ENCODE results near the gene SPI1.

DNA sequence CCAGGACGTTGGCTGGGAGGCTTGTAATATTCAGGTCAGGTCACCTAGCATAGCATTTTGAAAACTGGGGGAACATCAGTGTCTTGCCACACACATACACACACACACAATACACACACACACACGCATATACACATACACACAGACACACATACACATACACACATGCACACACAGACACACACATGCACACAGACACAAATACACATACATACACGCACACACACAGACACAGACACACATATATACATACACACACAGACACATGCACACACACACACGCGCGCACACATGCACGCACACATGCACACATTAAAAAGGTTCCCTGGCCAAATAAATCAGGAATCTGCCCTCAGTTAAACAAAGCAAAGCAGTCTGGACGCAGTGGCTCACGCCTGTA lies 38.3 kb downstream of the SPI1 start:
- TF ChIP-seq, protein P1, sequence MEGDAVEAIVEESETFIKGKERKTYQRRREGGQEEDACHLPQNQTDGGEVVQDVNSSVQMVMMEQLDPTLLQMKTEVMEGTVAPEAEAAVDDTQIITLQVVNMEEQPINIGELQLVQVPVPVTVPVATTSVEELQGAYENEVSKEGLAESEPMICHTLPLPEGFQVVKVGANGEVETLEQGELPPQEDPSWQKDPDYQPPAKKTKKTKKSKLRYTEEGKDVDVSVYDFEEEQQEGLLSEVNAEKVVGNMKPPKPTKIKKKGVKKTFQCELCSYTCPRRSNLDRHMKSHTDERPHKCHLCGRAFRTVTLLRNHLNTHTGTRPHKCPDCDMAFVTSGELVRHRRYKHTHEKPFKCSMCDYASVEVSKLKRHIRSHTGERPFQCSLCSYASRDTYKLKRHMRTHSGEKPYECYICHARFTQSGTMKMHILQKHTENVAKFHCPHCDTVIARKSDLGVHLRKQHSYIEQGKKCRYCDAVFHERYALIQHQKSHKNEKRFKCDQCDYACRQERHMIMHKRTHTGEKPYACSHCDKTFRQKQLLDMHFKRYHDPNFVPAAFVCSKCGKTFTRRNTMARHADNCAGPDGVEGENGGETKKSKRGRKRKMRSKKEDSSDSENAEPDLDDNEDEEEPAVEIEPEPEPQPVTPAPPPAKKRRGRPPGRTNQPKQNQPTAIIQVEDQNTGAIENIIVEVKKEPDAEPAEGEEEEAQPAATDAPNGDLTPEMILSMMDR (IDR thresholded peaks at IDR 0.05; ENCODE audit: extremely low read depth in 1 of 2, insufficient read depth in 1 of 2, low read depth in 1 of 2, low read length in 2 of 2) = no peak
- TF ChIP-seq POLR2A (IDR thresholded peaks at IDR 0.05; ENCODE audit: low read depth, low read length) (no peak), POLR2AphosphoS5 (IDR thresholded peaks at IDR 0.05; ENCODE audit: insufficient read depth, low read depth, low read length) (no peak), EZH2 (IDR thresholded peaks at IDR 0.05; ENCODE audit: borderline replicate concordance, low read depth, low read length, severe bottlenecking) (no peak)
